Ishikawa (cell line): ENCODE results near the gene MYO18A.

ENCODE experiments used
- CREB1 ChIP-seq: IDR thresholded peaks from 2 replicates; pipeline ENCODE4 v1.6.1; 2012; ENCODE audit warnings: low read depth
- EGR1 ChIP-seq: IDR thresholded peaks from 2 replicates; pipeline ENCODE4 v1.6.1; 2012
- EP300 ChIP-seq: IDR thresholded peaks from 2 replicates; pipeline ENCODE4 v1.6.1; 2012; ENCODE audit warnings: borderline replicate concordance
- FOXM1 ChIP-seq: IDR thresholded peaks from 2 replicates; pipeline ENCODE4 v1.6.1; 2012; ENCODE audit warnings: low read depth, borderline replicate concordance
- MAX ChIP-seq: IDR thresholded peaks from 2 replicates; pipeline ENCODE4 v1.6.1; 2012
- NFIC ChIP-seq: IDR thresholded peaks from 2 replicates; pipeline ENCODE4 v1.6.1; 2012
- RAD21 ChIP-seq: IDR thresholded peaks from 2 replicates; pipeline ENCODE4 v1.6.1; 2012; ENCODE audit warnings: low read depth
- REST ChIP-seq: IDR thresholded peaks from 2 replicates; pipeline ENCODE4 v1.6.1; 2012; ENCODE audit warnings: low read depth, mild to moderate bottlenecking
- TAF1 ChIP-seq: IDR thresholded peaks from 2 replicates; pipeline ENCODE4 v1.6.1; 2012; ENCODE audit warnings: low read depth, mild to moderate bottlenecking
- TEAD4 ChIP-seq: IDR thresholded peaks from 2 replicates; pipeline ENCODE4 v1.6.1; 2012
- YY1 ChIP-seq: IDR thresholded peaks from 2 replicates; pipeline ENCODE4 v1.6.1; 2012; ENCODE audit warnings: low read depth
- ZBTB7A ChIP-seq: IDR thresholded peaks from 2 replicates; pipeline ENCODE4 v1.6.1; 2012; ENCODE audit warnings: low read depth

DNA sequence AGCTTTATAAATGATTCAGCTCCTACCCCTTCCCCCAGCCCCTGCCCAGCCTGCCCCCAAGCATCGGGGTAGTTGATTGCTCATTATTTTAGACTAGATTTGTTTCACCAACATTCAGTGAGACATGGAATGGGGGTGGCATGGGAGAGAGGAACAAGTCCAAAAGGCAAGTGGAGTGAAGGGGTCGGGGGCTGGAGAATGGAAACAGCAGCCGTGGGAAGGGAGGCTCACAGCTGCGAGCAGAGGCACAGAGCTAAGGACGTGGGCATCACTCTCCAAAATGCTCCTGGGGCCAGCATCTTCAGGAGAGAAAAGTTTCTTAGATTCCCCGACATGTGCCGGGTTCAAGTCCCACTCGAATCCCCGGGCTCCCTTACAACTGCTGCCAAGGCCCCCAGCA, 118.0 kb downstream of the MYO18A start:
- TF ChIP-seq TEAD4 = no peak
- no peak for TF ChIP-seq YY1
- no peak for TF ChIP-seq REST
- no peak for TF ChIP-seq EP300
- TF ChIP-seq CREB1 = no peak
- TF ChIP-seq RAD21 = no peak
- TF ChIP-seq TAF1 = no peak
- TF ChIP-seq EGR1 = no peak
- TF ChIP-seq NFIC = no peak
- TF ChIP-seq ZBTB7A = no peak
- no peak for TF ChIP-seq MAX
- TF ChIP-seq FOXM1 = no peak
